HL-60 (cell line): ENCODE results near the gene ZFR.

Experiments
- DNase-seq, 2 experiments: peaks; one replicate each; pipeline ENCODE4 v3.0.0-alpha.2; 2010 to 2020; ENCODE audit warnings: low read depth in 1 of 2, low spot score in 1 of 2
- H3K27ac ChIP-seq: fragments of 250-450 bp; sonication (Bioruptor Pico); replicated peaks from 2 replicates; pipeline ENCODE4 v1.5.1; 2020; ENCODE audit warnings: mild to moderate bottlenecking, moderate library complexity
- H3K27me3 ChIP-seq: fragments of 250-450 bp; sonication (Bioruptor Pico); 2 replicates; pipeline ENCODE4 v1.5.1; 2021; ENCODE audit warnings: mild to moderate bottlenecking, moderate library complexity; ENCODE audit not compliant: insufficient read depth, poor library complexity, severe bottlenecking
- H3K4me3 ChIP-seq: replicated peaks from 2 replicates; pipeline ENCODE4 v1.5.1; 2011; ENCODE audit warnings: mild to moderate bottlenecking, control low read depth, low read length; ENCODE audit not compliant: insufficient read depth
- CTCF ChIP-seq: IDR thresholded peaks from one replicate; pipeline ENCODE4 v1.5.1; 2011; ENCODE audit warnings: low read length, control low read depth, inconsistent platforms; ENCODE audit not compliant: insufficient read depth
- GABPA ChIP-seq: IDR thresholded peaks from 2 replicates; pipeline ENCODE4 v1.6.1; 2012; ENCODE audit warnings: low read depth
- POLR2AphosphoS5 ChIP-seq: IDR thresholded peaks from 2 replicates; pipeline ENCODE4 v1.6.1; 2012; ENCODE audit warnings: low read depth
- REST ChIP-seq: IDR thresholded peaks from 2 replicates; pipeline ENCODE4 v1.6.1; 2012; ENCODE audit warnings: low read depth; ENCODE audit not compliant: insufficient replicate concordance
- SPI1 ChIP-seq: IDR thresholded peaks from 2 replicates; pipeline ENCODE4 v1.6.1; 2012; ENCODE audit warnings: low read depth, mild to moderate bottlenecking, borderline replicate concordance

Gene ZFR

GRCh38 chr5:32428426-32428825, 16.1 kb downstream of the ZFR start:
- no peaks in the 10 kb centered on the region for H3K27me3 ChIP-seq
- TF ChIP-seq REST: no peak
- TF ChIP-seq GABPA: no peak
- TF ChIP-seq SPI1: no peak
- TF ChIP-seq CTCF: no peak
- TF ChIP-seq POLR2AphosphoS5: no peak
- no peak overlapping the region for H3K27ac ChIP-seq
- DNase-seq: no peak
- H3K4me3 ChIP-seq: no peak overlapping the region

GRCh38 chr5:32426440-32427151, 17.9 kb downstream of the ZFR start:
- H3K27ac ChIP-seq: no peak overlapping the region
- no peaks in the 10 kb centered on the region for H3K27me3 ChIP-seq
- no peak for TF ChIP-seq SPI1
- no peak for TF ChIP-seq GABPA
- no peak for TF ChIP-seq POLR2AphosphoS5
- no peak for TF ChIP-seq CTCF
- no peak for TF ChIP-seq REST
- no peak overlapping the region for H3K4me3 ChIP-seq
- DNase-seq: no peak

- DNase-seq: no peak
- Histone ChIP-seq H3K27ac (no peak overlapping the region), H3K27me3 (no peaks in the 10 kb centered on the region), H3K4me3 (no peak overlapping the region)
- TF ChIP-seq SPI1 (no peak), REST (no peak), GABPA (no peak), CTCF (no peak), POLR2AphosphoS5 (no peak)
Observed at GRCh38 chr5:32422697-32423096, 21.8 kb downstream of the ZFR start.
